WI38 (cell line): ENCODE data around the gene FLNB.

Experiments used
- H3K4me3 ChIP-seq: 2 replicates; pipeline ENCODE4 v1.5.1; 2011; ENCODE audit warnings: low read depth, mild to moderate bottlenecking, control low read depth, low read length
- CTCF ChIP-seq: IDR thresholded peaks from 2 replicates; pipeline ENCODE4 v1.5.1; 2012; ENCODE audit warnings: low read depth, mild to moderate bottlenecking, control low read depth, low read length

Gene FLNB

GRCh38 chr3:58183221-58183620 lies 175.0 kb downstream of the FLNB start:
- H3K4me3 ChIP-seq, result no peak overlapping the region
- no peak for TF ChIP-seq CTCF

- no peak for TF ChIP-seq CTCF
- H3K4me3 ChIP-seq, result no peak overlapping the region
Measured at GRCh38 chr3:58183891-58184290, 175.7 kb downstream of the FLNB start.

GRCh38 chr3:58184309-58184981 lies 176.2 kb downstream of the FLNB start:
- H3K4me3 ChIP-seq, result no peak overlapping the region
- no peak for TF ChIP-seq CTCF

DNA sequence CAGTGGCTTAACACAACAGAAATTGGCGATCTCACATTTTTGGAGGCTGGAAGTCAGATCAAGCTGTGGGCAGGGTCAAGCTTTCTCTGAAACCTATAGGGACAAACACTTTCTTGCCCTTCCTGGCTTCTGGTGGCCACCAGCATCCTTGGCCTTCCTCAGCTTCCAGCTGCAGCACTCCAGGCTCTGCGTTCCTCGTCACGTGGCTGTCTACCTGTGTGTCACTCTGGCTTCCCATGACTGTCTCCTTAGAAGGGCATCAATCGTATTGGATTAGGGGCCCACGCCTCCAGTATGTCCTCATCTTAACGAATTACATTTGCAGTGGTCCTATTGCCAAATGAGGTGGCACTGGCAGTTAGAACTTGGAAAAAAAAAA lies 176.7 kb downstream of the FLNB start:
- no peak for TF ChIP-seq CTCF
- no peak overlapping the region for H3K4me3 ChIP-seq

- TF ChIP-seq CTCF, result no peak
- no peak overlapping the region for H3K4me3 ChIP-seq
Measured at GRCh38 chr3:58188173-58188564, 179.9 kb downstream of the FLNB start.

- TF ChIP-seq CTCF, result no peak
- no peak overlapping the region for H3K4me3 ChIP-seq
Measured at GRCh38 chr3:58188921-58189451, 180.8 kb downstream of the FLNB start.

DNA sequence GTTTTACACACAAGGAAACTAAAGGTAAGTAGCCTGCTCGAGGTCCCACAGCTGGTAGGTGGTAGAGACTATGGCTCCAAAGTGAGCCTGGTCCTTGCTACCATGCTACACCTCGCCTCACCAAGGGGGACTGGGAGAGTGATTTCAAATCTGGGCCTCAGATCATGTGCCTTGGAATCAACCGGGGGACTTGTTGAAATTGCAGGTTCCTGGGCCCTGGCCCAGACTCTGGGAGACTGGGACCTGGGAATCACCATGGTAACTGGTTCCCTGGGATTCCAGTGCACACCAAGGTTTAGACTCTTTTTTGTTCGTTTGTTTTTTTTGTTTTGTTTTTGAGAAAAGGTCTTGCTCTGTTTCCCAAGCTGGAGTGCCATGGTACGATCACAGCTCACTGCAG lies 181.5 kb downstream of the FLNB start:
- no peak overlapping the region for H3K4me3 ChIP-seq
- no peak for TF ChIP-seq CTCF
